Tibial nerve (tissue), 3 donors: ENCODE data around the gene HS1BP3.

Source experiments
- CTCF ChIP-seq, 5 experiments: fragments of 200-600 bp in 3 of 5; fragments of 450-650 bp in 2 of 5; sonication (generic) in 3 of 5; IDR thresholded peaks; one replicate each; pipeline ENCODE4 v1.5.1; 2016 to 2019; ENCODE audit warnings: antibody characterized with exemption in 5 of 5, mild to moderate bottlenecking in 3 of 5, moderate library complexity in 2 of 5
- POLR2A ChIP-seq, 2 donors: fragments of 450-650 bp; IDR thresholded peaks; one replicate each; pipeline ENCODE4 v1.6.1; 2017; ENCODE audit warnings: antibody characterized with exemption in 2 of 2, mild to moderate bottlenecking in 2 of 2, moderate library complexity in 2 of 2

DNA sequence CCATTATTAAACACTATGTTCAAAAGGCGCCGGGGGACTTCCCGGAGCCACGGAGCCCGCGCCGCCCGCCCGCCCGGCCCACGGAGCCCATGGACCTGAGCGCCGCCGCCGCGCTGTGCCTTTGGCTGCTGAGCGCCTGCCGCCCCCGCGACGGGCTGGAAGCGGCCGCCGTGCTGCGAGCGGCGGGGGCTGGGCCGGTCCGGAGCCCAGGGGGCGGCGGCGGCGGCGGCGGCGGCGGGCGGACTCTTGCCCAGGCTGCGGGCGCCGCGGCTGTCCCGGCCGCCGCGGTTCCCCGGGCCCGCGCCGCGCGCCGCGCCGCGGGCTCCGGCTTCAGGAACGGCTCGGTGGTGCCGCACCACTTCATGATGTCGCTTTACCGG is 16.2 kb upstream of the HS1BP3 start:
- peak in 2 of 5 experiments; percentile 1 to 17 for TF ChIP-seq CTCF (IDR thresholded peaks at IDR 0.05)
- TF ChIP-seq POLR2A (IDR thresholded peaks at IDR 0.05), result no peak
